ENCODE results near the gene TPH2.

DNA sequence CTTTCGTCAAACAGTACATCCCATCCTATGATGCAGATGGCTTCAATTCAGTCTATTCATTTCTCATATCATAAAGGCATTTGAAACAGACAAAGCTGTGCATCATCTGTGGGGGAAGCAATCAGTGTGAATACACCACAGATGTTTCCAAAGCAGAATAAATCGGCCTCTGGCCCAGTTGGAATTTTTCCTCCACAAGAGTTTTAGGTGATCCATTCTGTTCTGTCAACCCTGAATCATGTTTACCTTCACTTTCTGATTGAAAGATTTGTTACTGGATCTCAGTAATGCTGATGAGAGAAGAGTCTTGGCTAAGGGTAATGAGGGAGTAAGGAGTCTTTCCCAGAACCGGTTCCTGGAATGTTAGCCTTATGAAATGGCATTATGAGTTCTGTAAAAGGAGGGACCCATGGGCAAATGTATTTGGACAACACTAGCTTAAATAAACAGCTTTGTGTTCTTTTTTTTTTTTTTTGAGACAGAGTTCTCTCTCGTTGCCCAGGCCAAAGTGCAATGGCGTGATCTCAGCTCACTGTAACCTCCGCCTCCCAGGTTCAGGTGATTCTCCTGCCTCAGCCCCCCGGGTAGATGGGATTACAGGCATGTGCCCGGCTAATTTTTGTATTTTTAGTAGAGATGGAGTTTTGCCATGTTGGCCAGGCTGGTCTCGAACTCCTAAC, 62.5 kb downstream of the TPH2 start:
- TF ChIP-seq, protein P1, sequence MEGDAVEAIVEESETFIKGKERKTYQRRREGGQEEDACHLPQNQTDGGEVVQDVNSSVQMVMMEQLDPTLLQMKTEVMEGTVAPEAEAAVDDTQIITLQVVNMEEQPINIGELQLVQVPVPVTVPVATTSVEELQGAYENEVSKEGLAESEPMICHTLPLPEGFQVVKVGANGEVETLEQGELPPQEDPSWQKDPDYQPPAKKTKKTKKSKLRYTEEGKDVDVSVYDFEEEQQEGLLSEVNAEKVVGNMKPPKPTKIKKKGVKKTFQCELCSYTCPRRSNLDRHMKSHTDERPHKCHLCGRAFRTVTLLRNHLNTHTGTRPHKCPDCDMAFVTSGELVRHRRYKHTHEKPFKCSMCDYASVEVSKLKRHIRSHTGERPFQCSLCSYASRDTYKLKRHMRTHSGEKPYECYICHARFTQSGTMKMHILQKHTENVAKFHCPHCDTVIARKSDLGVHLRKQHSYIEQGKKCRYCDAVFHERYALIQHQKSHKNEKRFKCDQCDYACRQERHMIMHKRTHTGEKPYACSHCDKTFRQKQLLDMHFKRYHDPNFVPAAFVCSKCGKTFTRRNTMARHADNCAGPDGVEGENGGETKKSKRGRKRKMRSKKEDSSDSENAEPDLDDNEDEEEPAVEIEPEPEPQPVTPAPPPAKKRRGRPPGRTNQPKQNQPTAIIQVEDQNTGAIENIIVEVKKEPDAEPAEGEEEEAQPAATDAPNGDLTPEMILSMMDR (IDR thresholded peaks at IDR 0.05) = no peak
- TF ChIP-seq POLR2AphosphoS5 (IDR thresholded peaks at IDR 0.05; ENCODE audit: low read depth, low read length) (no peak), TCF7L2 (IDR thresholded peaks at IDR 0.05; ENCODE audit: low read depth, low read length) (no peak)
